ENCODE results near the gene OTULIN. TPM values are rescaled to one million over a fixed set of nuclear protein-coding genes. Genes with fewer than 3 reads are reported as not detected.
A peak's percentile ranks its signal among the peaks of the same experiment; 100 is the strongest.

OTULIN gene
- total RNA-seq, 1 experiment from 2014 or later: 20.0 TPM

- no peaks in the 10 kb centered on the region for H3K9me3 ChIP-seq (ENCODE audit: low read depth, low read length, poor library complexity, severe bottlenecking)
- TF ChIP-seq CTCF (conservative IDR thresholded peaks at IDR 0.05; ENCODE audit: low read depth, low read length) (no peak), EZH2 (IDR thresholded peaks at IDR 0.05; ENCODE audit: borderline replicate concordance, low read depth, low read length, poor library complexity, severe bottlenecking) (no peak)
- POLR2A ChIA-PET (ENCODE audit: low non-redundant PET): no interaction called here
- H3K27me3 ChIP-seq (replicated peaks; ENCODE audit: insufficient read depth, low read depth, low read length, poor library complexity): peaks cover 23% of the 10 kb centered on the region
- intact Hi-C loops (cut with micrococcal nuclease; ENCODE audit: unreplicated experiment): no loop called here
- no peak for DNase-seq (ENCODE audit: low spot score)
- H3K36me3 ChIP-seq (ENCODE audit: insufficient read depth, low read length, poor library complexity, severe bottlenecking): no peaks in the 10 kb centered on the region
- no peak overlapping the region for H3K27ac ChIP-seq (ENCODE audit: low read depth, low read length, poor library complexity, severe bottlenecking)
- BruUV-seq (replicated peaks): no TSS peak
- CTCF ChIA-PET: no interaction called here
- H3K4me1 ChIP-seq (ENCODE audit: insufficient read depth, low read length, poor library complexity, severe bottlenecking): no peaks in the 10 kb centered on the region
- H3K4me3 ChIP-seq (ENCODE audit: low read depth, low read length, poor library complexity, severe bottlenecking): no peak overlapping the region
These were observed 9.3 kb upstream of the OTULIN start for GRCh38 chr5:14655146-14655741.

- H3K27me3 ChIP-seq (replicated peaks; ENCODE audit: insufficient read depth, low read depth, low read length, poor library complexity): peaks cover 14% of the 10 kb centered on the region
- H3K36me3 ChIP-seq (ENCODE audit: insufficient read depth, low read length, poor library complexity, severe bottlenecking): no peaks in the 10 kb centered on the region
- no peak overlapping the region for H3K27ac ChIP-seq (ENCODE audit: low read depth, low read length, poor library complexity, severe bottlenecking)
- ChIA-PET POLR2A (ENCODE audit: low non-redundant PET) (no interaction called here), CTCF (no interaction called here)
- intact Hi-C loops (cut with micrococcal nuclease; ENCODE audit: unreplicated experiment): no loop called here
- peaks cover 9% of the 10 kb centered on the region for H3K4me1 ChIP-seq (ENCODE audit: insufficient read depth, low read length, poor library complexity, severe bottlenecking)
- DNase-seq (ENCODE audit: low spot score): no peak
- no peak for TF ChIP-seq EZH2 (IDR thresholded peaks at IDR 0.05; ENCODE audit: borderline replicate concordance, low read depth, low read length, poor library complexity, severe bottlenecking)
- TF ChIP-seq CTCF (conservative IDR thresholded peaks at IDR 0.05; ENCODE audit: low read depth, low read length): no peak
- no peak overlapping the region for H3K4me3 ChIP-seq (ENCODE audit: low read depth, low read length, poor library complexity, severe bottlenecking)
- no TSS peak for BruUV-seq (replicated peaks)
- no peaks in the 10 kb centered on the region for H3K9me3 ChIP-seq (ENCODE audit: low read depth, low read length, poor library complexity, severe bottlenecking)
These were observed 7.6 kb upstream of the OTULIN start for GRCh38 chr5:14656898-14657297.

- H3K36me3 ChIP-seq (ENCODE audit: insufficient read depth, low read length, poor library complexity, severe bottlenecking): no peaks in the 10 kb centered on the region
- H3K9me3 ChIP-seq (ENCODE audit: low read depth, low read length, poor library complexity, severe bottlenecking): no peaks in the 10 kb centered on the region
- TF ChIP-seq CTCF (conservative IDR thresholded peaks at IDR 0.05; ENCODE audit: low read depth, low read length) (no peak), EZH2 (IDR thresholded peaks at IDR 0.05; ENCODE audit: borderline replicate concordance, low read depth, low read length, poor library complexity, severe bottlenecking) (no peak)
- peaks cover 13% of the 10 kb centered on the region for H3K4me1 ChIP-seq (ENCODE audit: insufficient read depth, low read length, poor library complexity, severe bottlenecking)
- no peak overlapping the region for H3K27ac ChIP-seq (ENCODE audit: low read depth, low read length, poor library complexity, severe bottlenecking)
- ChIA-PET CTCF (interaction anchor here (0.6 kb wide), 1 partner anchor 393 kb away, joined by 3 read pairs; no protein-coding TSS in a partner anchor), POLR2A (ENCODE audit: low non-redundant PET) (no interaction called here)
- no peak overlapping the region for H3K4me3 ChIP-seq (ENCODE audit: low read depth, low read length, poor library complexity, severe bottlenecking)
- intact Hi-C loops (cut with micrococcal nuclease; ENCODE audit: unreplicated experiment): no loop called here
- no peaks in the 10 kb centered on the region for H3K27me3 ChIP-seq (replicated peaks; ENCODE audit: insufficient read depth, low read depth, low read length, poor library complexity)
- peak; percentile 5 for DNase-seq (ENCODE audit: low spot score)
- no TSS peak for BruUV-seq (replicated peaks)
These were observed 4.5 kb upstream of the OTULIN start for GRCh38 chr5:14659821-14660607.

Data from A673 (cell line).